K562 (cell line): ENCODE data around the gene PLCL1. TPM values are rescaled to one million over a fixed set of nuclear protein-coding genes. Genes with fewer than 3 reads are reported as not detected.
A peak's percentile ranks its signal among the peaks of the same experiment; 100 is the strongest.

Source experiments
- BRCA1 ChIP-seq, 2 experiments: fragments of 450-650 bp in 1 of 2; sonication (generic) in 1 of 2; formaldehyde crosslinking in 1 of 2; IDR thresholded peaks; 2 replicates each; pipeline versions ENCODE4 v1.5.0 to v1.6.1; 2017 to 2020; ENCODE audit warnings: mild to moderate bottlenecking in 1 of 2, missing genetic modification reagents in 1 of 2
- DPF2 ChIP-seq: fragments of 450-650 bp; IDR thresholded peaks from 2 replicates; pipeline ENCODE4 v1.6.1; 2016
- FOXA1 ChIP-seq: fragments of 450-650 bp; IDR thresholded peaks from 2 replicates; pipeline ENCODE4 v1.6.1; 2016; ENCODE audit warnings: mild to moderate bottlenecking, borderline replicate concordance
- JUND ChIP-seq, 2 experiments: IDR thresholded peaks; 2 replicates in 1 of 2; 3 replicates in 1 of 2; pipeline ENCODE4 v1.6.1; 2011; ENCODE audit warnings: borderline replicate concordance in 2 of 2, low read depth in 2 of 2, low read length in 2 of 2, improper control_type of control experiment in 1 of 2, missing biosample characterization in 1 of 2, missing genetic modification characterization in 1 of 2, missing genetic modification reagents in 1 of 2
- MCM2 ChIP-seq: fragments of 450-650 bp; IDR thresholded peaks from 2 replicates; pipeline ENCODE4 v1.6.1; 2017; ENCODE audit warnings: low read depth, mild to moderate bottlenecking
- NFATC3 ChIP-seq: fragments of 450-650 bp; IDR thresholded peaks from 2 replicates; pipeline ENCODE4 v1.6.1; 2017; ENCODE audit warnings: mild to moderate bottlenecking
- PCBP2 ChIP-seq: fragments of 200-400 bp; formaldehyde crosslinking; IDR thresholded peaks from 2 replicates; pipeline ENCODE4 v1.6.1; 2018; ENCODE audit warnings: low read length, low read depth, mild to moderate bottlenecking, moderate library complexity; ENCODE audit not compliant: poor library complexity, severe bottlenecking
- PHTF2 ChIP-seq: fragments of 250-450 bp; sonication (Bioruptor Pico); IDR thresholded peaks from 2 replicates; pipeline ENCODE4 v1.5.0; 2021; ENCODE audit warnings: mild to moderate bottlenecking
- POU5F1 ChIP-seq: fragments of 150-350 bp; IDR thresholded peaks from 2 replicates; pipeline ENCODE4 v1.6.1; 2014; ENCODE audit warnings: borderline replicate concordance, low read length, low read depth, mild to moderate bottlenecking; ENCODE audit not compliant: partially characterized antibody
- PPARD ChIP-seq: fragments of 250-450 bp; sonication (Bioruptor Pico); IDR thresholded peaks from 2 replicates; pipeline ENCODE4 v1.8.0; 2022; ENCODE audit warnings: inconsistent platforms, mild to moderate bottlenecking, moderate library complexity
- SMARCC2 ChIP-seq: fragments of 450-650 bp; IDR thresholded peaks from 2 replicates; pipeline ENCODE4 v1.6.1; 2017; ENCODE audit warnings: antibody characterized with exemption, moderate library complexity, mild to moderate bottlenecking, low read depth
- TAF9B ChIP-seq: fragments of 450-650 bp; IDR thresholded peaks from 2 replicates; pipeline ENCODE4 v1.6.1; 2018; ENCODE audit warnings: mild to moderate bottlenecking; ENCODE audit not compliant: partially characterized antibody
- TFAP4 ChIP-seq: sonication (generic); formaldehyde crosslinking; IDR thresholded peaks from 2 replicates; pipeline ENCODE4 v1.8.0; 2022; ENCODE audit warnings: missing genetic modification reagents, mild to moderate bottlenecking, moderate library complexity, borderline replicate concordance
- UBTF ChIP-seq, 2 experiments: IDR thresholded peaks; 2 replicates each; pipeline ENCODE4 v1.6.1; 2012; ENCODE audit warnings: improper control_type of control experiment in 2 of 2, low read depth in 2 of 2, low read length in 2 of 2, borderline replicate concordance in 1 of 2
- ZBED1 ChIP-seq: IDR thresholded peaks from 2 replicates; pipeline ENCODE4 v1.6.1; 2014
- ZBTB7A ChIP-seq: IDR thresholded peaks from 2 replicates; pipeline ENCODE4 v1.6.1; 2011; ENCODE audit warnings: low read depth, mild to moderate bottlenecking, low read length, moderate library complexity, borderline replicate concordance; ENCODE audit not compliant: control insufficient read depth
- ZC3H8 ChIP-seq: fragments of 450-650 bp; IDR thresholded peaks from 2 replicates; pipeline ENCODE4 v1.6.1; 2017
- ZFP36 ChIP-seq: fragments of 150-350 bp; IDR thresholded peaks from 2 replicates; pipeline ENCODE4 v1.6.1; 2018; ENCODE audit warnings: low read length, low read depth; ENCODE audit not compliant: partially characterized antibody
- ZNF140 ChIP-seq: fragments of 250-450 bp; sonication (Bioruptor Pico); IDR thresholded peaks from 2 replicates; pipeline ENCODE4 v1.8.0; 2021; ENCODE audit warnings: moderate library complexity, mild to moderate bottlenecking, inconsistent platforms
- ZNF395 ChIP-seq: fragments of 200-800 bp; sonication (Bioruptor generic); IDR thresholded peaks from 2 replicates; pipeline ENCODE4 v1.6.1; 2017; ENCODE audit warnings: missing genetic modification characterization, missing compliant biosample characterization
- ZNF444 ChIP-seq: fragments of 250-450 bp; sonication (Bioruptor Pico); IDR thresholded peaks from 2 replicates; pipeline ENCODE4 v1.4.0; 2020; ENCODE audit warnings: mild to moderate bottlenecking, moderate library complexity
- ZNF696 ChIP-seq: fragments of 250-450 bp; sonication (Bioruptor Pico); conservative IDR thresholded peaks from 2 replicates; pipeline ENCODE4 v1.4.0; 2020; ENCODE audit warnings: mild to moderate bottlenecking, moderate library complexity
- polyA plus RNA-seq, 8 experiments: library from polyadenylated mRNA; depleted of rRNA in 4 of 8; stranded (reverse) in 5 of 8; unstranded in 3 of 8; fragments of >200 nt; fragmentation: Nextera tagmentation in 2 of 8; fragmentation: Illumina TruSeq in 1 of 8; extraction: Ambion mirVana in 2 of 8; extraction: Trizol in 1 of 8; gene quantifications; 2 replicates each; pipeline versions ENCODE4 v1.2.1 to v1.2.3, GENCODE V29; 2011 to 2014; ENCODE audit warnings: inconsistent platforms in 1 of 8, missing spikeins in 1 of 8
- total RNA-seq, 7 experiments: library from RNA; depleted of rRNA in 6 of 7; stranded (reverse); fragments of >200 nt in 6 of 7; fragmentation: Illumina TruSeq in 2 of 7; extraction: Trizol in 2 of 7; gene quantifications; 2 replicates each; pipeline versions ENCODE4 v1.2.1 to v1.2.3, GENCODE V29; 2011 to 2021; ENCODE audit warnings: low replicate concordance in 1 of 7

Gene PLCL1
- total and polyA plus RNA-seq, 9 of the 15 experiments (the other 6 are each of a cell fraction or from before 2014, with no cell fraction given): 2.0 to 17.7 (median 8.6) TPM

GRCh38 chr2:197908990-197909776 is 104.8 kb downstream of the PLCL1 start (continued):
- TF ChIP-seq ZNF696 (no peak), PHTF2 (CRISPR knock-in tag) (no peak), ZFP36 (no peak), ZNF140 (CRISPR knock-in tag) (no peak), JUND (IDR thresholded peaks at IDR 0.05; ENCODE audit: borderline replicate concordance, low read depth, low read length) (peak; percentile 35; the same call in 1 of the 2 replicates), JUND (tag; IDR thresholded peaks at IDR 0.05; ENCODE audit: borderline replicate concordance, low read depth, low read length) (0 out of 3 replicates have a peak, but pooled peaks have one; percentile 8), MCM2 (no peak), UBTF (IDR thresholded peaks at IDR 0.05; ENCODE audit: borderline replicate concordance in 1 of 2, low read depth in 2 of 2, low read length in 2 of 2) (peak in 1 of 2 experiments; percentile 41; a peak in 1 of 4 replicates), ZBTB7A (no peak), FOXA1 (no peak), POU5F1 (no peak), BRCA1 (IDR thresholded peaks at IDR 0.05) (no peak), BRCA1 (CRISPR knock-in tag; IDR thresholded peaks at IDR 0.05) (no peak), TFAP4 (CRISPR knock-in tag) (no peak), SMARCC2 (no peak), TAF9B (no peak), ZNF444 (CRISPR knock-in tag) (no peak), PCBP2 (no peak), NFATC3 (no peak), PPARD (CRISPR knock-in tag) (no peak), ZNF395 (CRISPR knock-in tag) (0 out of 2 replicates have a peak, but pooled peaks have one; percentile 44), DPF2 (peak; percentile 64), ZBED1 (no peak), ZC3H8 (no peak)
